Central memory CD8-positive, alpha-beta T cell (primary cell): Measurements from ENCODE around the gene CARM1.
"Not testable (repeated sequence)": the region's sequence is repeated elsewhere in the genome, so short reads cannot be mapped to it uniquely, and the experiment has no call there.

Source experiments
- ATAC-seq: fragments of 150-1000 bp; cut with Tn5 transposase; replicated peaks from 2 replicates; pipeline ENCODE4 v1.10.0; 2022; ENCODE audit warnings: mild to moderate bottlenecking, moderate FRiP score, moderate number of reproducible peaks; ENCODE audit not compliant: poor library complexity, severe bottlenecking; ENCODE audit errors: extremely low read depth
- DNase-seq, 2 donors: peaks; one replicate each; pipeline ENCODE4 v3.0.0; 2021; ENCODE audit warnings: low spot score in 2 of 2
- H3K27ac Mint-ChIP-seq: one replicate; pipeline ENCODE4 v1.8.0; 2022; ENCODE audit warnings: low read depth, mild to moderate bottlenecking, moderate library complexity, mixed read lengths
- H3K27me3 Mint-ChIP-seq: one replicate; pipeline ENCODE4 v1.8.0; 2022; ENCODE audit warnings: mixed read lengths
- H3K36me3 Mint-ChIP-seq: one replicate; pipeline ENCODE4 v1.8.0; 2022; ENCODE audit warnings: mild to moderate bottlenecking, moderate library complexity, mixed read lengths; ENCODE audit not compliant: insufficient read depth
- H3K4me1 Mint-ChIP-seq: one replicate; pipeline ENCODE4 v1.8.0; 2022; ENCODE audit warnings: mixed read lengths
- H3K4me3 Mint-ChIP-seq: one replicate; pipeline ENCODE4 v1.8.0; 2022; ENCODE audit warnings: mild to moderate bottlenecking, moderate library complexity, mixed read lengths
- H3K9me3 Mint-ChIP-seq: one replicate; pipeline ENCODE4 v1.8.0; 2022; ENCODE audit warnings: mixed read lengths

CARM1 gene

GRCh38 chr19:10835754-10836478, 35.4 kb upstream of the CARM1 start, which contains the start of gene TMED1:
TMED1 (minus strand) TSS chr19:10836212; CDS start chr19:10836191, 21 bp downstream.
- Mint-ChIP-seq H3K27ac (peak within 1 kb of the TSS; percentile 99), H3K9me3 (no peaks in the 10 kb centered on the region), H3K4me1 (peaks cover 16% of the 10 kb centered on the region), H3K36me3 (peaks cover 36% of the 10 kb centered on the region), H3K27me3 (no peaks in the 10 kb centered on the region), H3K4me3 (peak within 1 kb of the TSS; percentile 99)
- peak; percentile 87 to 90 for DNase-seq
- peak; percentile 95 for ATAC-seq

GRCh38 chr19:10836479-10837330, 34.6 kb upstream of the CARM1 start:
- ATAC-seq: peak; percentile 12
- peaks cover 16% of the 10 kb centered on the region for H3K4me1 Mint-ChIP-seq
- H3K36me3 Mint-ChIP-seq: peaks cover 33% of the 10 kb centered on the region
- H3K27ac Mint-ChIP-seq: peak overlapping the region; percentile 99
- H3K4me3 Mint-ChIP-seq: peak overlapping the region; percentile 99
- H3K27me3 Mint-ChIP-seq: no peaks in the 10 kb centered on the region
- H3K9me3 Mint-ChIP-seq: no peaks in the 10 kb centered on the region
- no peak for DNase-seq

DNA sequence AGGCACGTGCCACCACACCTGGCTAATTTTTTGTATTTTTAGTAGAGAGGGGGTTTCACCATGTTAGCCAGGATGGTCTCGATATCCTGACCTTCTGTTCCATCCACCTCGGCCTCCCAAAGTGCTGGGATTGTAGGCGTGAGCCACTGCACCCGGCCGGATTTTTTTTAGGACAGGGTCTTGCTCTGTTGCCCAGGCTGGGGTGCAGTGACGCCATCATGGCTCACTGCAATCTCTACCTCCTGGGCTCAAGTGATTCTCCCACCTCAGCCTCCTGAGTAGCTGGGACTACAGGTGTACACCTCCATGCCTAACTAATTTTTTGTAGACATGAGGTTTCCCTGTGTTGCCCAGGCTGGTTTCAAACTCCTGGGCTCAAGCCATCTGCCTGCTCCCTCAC, 33.7 kb upstream of the CARM1 start:
- not testable (repeated sequence) for ATAC-seq, H3K4me3 Mint-ChIP-seq, H3K27me3 Mint-ChIP-seq, DNase-seq, H3K9me3 Mint-ChIP-seq, H3K27ac Mint-ChIP-seq
- Mint-ChIP-seq H3K36me3 (peaks cover 30% of the 10 kb centered on the region), H3K4me1 (peaks cover 16% of the 10 kb centered on the region)

GRCh38 chr19:10838377-10838776, 33.0 kb upstream of the CARM1 start:
- H3K4me3 Mint-ChIP-seq: no peak overlapping the region

GRCh38 chr19:10839114-10840050, 32.0 kb upstream of the CARM1 start:
- peaks cover 16% of the 10 kb centered on the region for H3K4me1 Mint-ChIP-seq
- H3K27ac Mint-ChIP-seq: no peak overlapping the region
- H3K9me3 Mint-ChIP-seq: no peaks in the 10 kb centered on the region
- H3K4me3 Mint-ChIP-seq: no peak overlapping the region
- DNase-seq (no peak), ATAC-seq (no peak)
- peaks cover 21% of the 10 kb centered on the region for H3K36me3 Mint-ChIP-seq
- no peaks in the 10 kb centered on the region for H3K27me3 Mint-ChIP-seq

More at GRCh38 chr19:10838377-10838776, 33.0 kb upstream of the CARM1 start:
- DNase-seq (no peak), ATAC-seq (no peak)
- H3K27me3 Mint-ChIP-seq: no peaks in the 10 kb centered on the region
- no peaks in the 10 kb centered on the region for H3K9me3 Mint-ChIP-seq
- peaks cover 16% of the 10 kb centered on the region for H3K4me1 Mint-ChIP-seq
- no peak overlapping the region for H3K27ac Mint-ChIP-seq
- H3K36me3 Mint-ChIP-seq: peaks cover 25% of the 10 kb centered on the region

- Mint-ChIP-seq H3K27ac (no peak overlapping the region), H3K27me3 (no peaks in the 10 kb centered on the region), H3K36me3 (no peaks in the 10 kb centered on the region), H3K4me3 (no peak overlapping the region), H3K9me3 (peaks cover 6% of the 10 kb centered on the region), H3K4me1 (no peaks in the 10 kb centered on the region)
- no peak for DNase-seq
- ATAC-seq: no peak
These were observed 28.6 kb upstream of the CARM1 start for GRCh38 chr19:10842788-10843187.

DNA sequence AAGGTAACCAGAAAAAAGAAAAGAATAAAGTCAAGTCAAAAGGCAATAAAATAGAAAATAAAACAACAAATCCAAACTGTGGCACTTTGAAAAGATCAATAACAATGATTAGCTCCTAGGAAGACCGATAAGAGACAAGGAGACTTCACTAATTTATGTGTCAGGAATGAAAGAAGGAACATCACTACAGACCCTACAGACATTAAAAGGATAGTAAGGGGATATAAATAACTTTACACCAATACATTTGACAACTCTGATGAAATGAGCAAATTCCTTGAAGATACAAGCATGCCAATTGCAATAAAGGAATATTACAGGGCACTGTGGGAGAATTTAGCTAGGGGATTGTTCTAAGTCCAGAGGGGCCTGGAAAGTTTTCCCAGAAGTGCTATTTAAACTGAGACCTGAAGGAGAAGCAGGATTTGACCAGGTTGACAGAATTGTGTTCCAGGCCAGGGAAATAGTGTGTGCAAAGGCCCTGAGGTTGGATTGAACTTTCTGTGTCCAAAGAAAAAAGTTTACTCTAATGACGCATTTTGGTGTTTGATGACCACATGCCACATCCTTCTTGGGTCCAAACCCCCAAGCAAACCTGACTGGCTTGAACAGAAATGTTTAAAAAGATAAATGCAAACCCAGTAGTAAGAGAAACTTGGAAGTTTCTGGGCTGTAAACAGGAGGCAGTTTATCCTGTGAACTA, 24.7 kb upstream of the CARM1 start:
- no peaks in the 10 kb centered on the region for H3K27me3 Mint-ChIP-seq
- H3K9me3 Mint-ChIP-seq: peaks cover 6% of the 10 kb centered on the region
- H3K27ac Mint-ChIP-seq: no peak overlapping the region
- ATAC-seq (no peak), DNase-seq (no peak)
- H3K36me3 Mint-ChIP-seq: no peaks in the 10 kb centered on the region
- H3K4me1 Mint-ChIP-seq: no peaks in the 10 kb centered on the region
- no peak overlapping the region for H3K4me3 Mint-ChIP-seq

- Mint-ChIP-seq H3K9me3 (peaks cover 6% of the 10 kb centered on the region), H3K4me1 (no peaks in the 10 kb centered on the region), H3K36me3 (no peaks in the 10 kb centered on the region), H3K27ac (no peak within 1 kb of the TSS), H3K27me3 (no peaks in the 10 kb centered on the region), H3K4me3 (no peak within 1 kb of the TSS)
- DNase-seq (no peak), ATAC-seq (no peak)
These were observed 23.0 kb upstream of the CARM1 start, which contains the start of gene C19orf38 for GRCh38 chr19:10848230-10848856. C19orf38 (plus strand) TSS chr19:10848415; CDS start chr19:10848509, 94 bp downstream.

GRCh38 chr19:10850631-10851030, 20.7 kb upstream of the CARM1 start:
- DNase-seq (no peak), ATAC-seq (no peak)
- peaks cover 6% of the 10 kb centered on the region for H3K9me3 Mint-ChIP-seq
- H3K27ac Mint-ChIP-seq: no peak overlapping the region
- H3K4me1 Mint-ChIP-seq: no peaks in the 10 kb centered on the region
- H3K4me3 Mint-ChIP-seq: no peak overlapping the region
- H3K36me3 Mint-ChIP-seq: no peaks in the 10 kb centered on the region
- no peaks in the 10 kb centered on the region for H3K27me3 Mint-ChIP-seq

DNA sequence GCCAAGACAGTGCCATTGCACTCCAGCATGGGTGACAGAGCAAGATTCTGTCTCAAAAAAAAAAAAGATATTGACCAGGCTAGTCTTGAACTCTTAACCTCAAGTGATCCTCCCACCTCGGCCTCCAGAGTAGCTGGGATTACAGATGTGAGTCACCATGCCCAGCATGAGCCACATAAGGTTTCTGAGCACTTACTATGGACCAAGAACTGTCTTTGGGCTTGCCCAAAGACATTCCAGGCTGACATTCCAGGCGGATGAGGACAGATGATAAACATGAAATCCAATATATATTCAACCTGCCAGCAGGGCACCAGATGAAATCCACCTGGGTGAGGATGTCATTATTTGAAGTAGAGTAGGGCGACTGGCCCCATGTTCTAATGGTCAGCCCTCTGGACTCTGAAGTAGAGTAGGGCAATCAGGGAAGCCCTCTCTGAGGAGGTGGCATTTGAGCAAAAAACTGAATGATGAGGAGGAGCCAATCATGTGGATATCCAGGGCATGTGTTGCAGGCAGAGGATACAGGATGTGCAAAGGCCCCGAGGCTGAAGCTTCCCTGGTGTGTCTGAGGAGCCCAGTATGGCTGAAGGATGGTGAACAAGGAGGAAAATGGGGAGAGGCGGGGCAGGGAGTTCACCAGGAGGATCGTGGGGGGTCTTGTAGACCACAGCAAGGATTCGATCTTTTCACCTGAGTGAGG, 19.1 kb upstream of the CARM1 start:
- no peaks in the 10 kb centered on the region for H3K4me1 Mint-ChIP-seq
- H3K36me3 Mint-ChIP-seq: no peaks in the 10 kb centered on the region
- no peak overlapping the region for H3K27ac Mint-ChIP-seq
- H3K4me3 Mint-ChIP-seq: no peak overlapping the region
- ATAC-seq: no peak
- no peak for DNase-seq
- no peaks in the 10 kb centered on the region for H3K27me3 Mint-ChIP-seq
- no peaks in the 10 kb centered on the region for H3K9me3 Mint-ChIP-seq

- no peaks in the 10 kb centered on the region for H3K4me1 Mint-ChIP-seq
- H3K9me3 Mint-ChIP-seq: no peaks in the 10 kb centered on the region
- ATAC-seq (no peak), DNase-seq (no peak)
- H3K36me3 Mint-ChIP-seq: no peaks in the 10 kb centered on the region
- H3K27ac Mint-ChIP-seq: no peak overlapping the region
- no peak overlapping the region for H3K4me3 Mint-ChIP-seq
- no peaks in the 10 kb centered on the region for H3K27me3 Mint-ChIP-seq
These were observed 18.4 kb upstream of the CARM1 start for GRCh38 chr19:10852941-10853340.
